A549 treated with dexamethasone at 1 μM for 4 hours (cell line): ENCODE results near the gene GUCY2D. TPM values are rescaled to one million over a fixed set of nuclear protein-coding genes. Genes with fewer than 3 reads are reported as not detected.

Source experiments
- total RNA-seq: library from RNA; stranded (reverse); fragments of 200-300 nt; extraction: Qiagen RNA extraction; gene quantifications from 5 replicates; pipeline ENCODE4 v1.2.3, GENCODE V29; 2022

The GUCY2D gene
- total RNA-seq = 0.18 to 0.78 TPM (median 0.33 TPM) in 5 replicates

DNA sequence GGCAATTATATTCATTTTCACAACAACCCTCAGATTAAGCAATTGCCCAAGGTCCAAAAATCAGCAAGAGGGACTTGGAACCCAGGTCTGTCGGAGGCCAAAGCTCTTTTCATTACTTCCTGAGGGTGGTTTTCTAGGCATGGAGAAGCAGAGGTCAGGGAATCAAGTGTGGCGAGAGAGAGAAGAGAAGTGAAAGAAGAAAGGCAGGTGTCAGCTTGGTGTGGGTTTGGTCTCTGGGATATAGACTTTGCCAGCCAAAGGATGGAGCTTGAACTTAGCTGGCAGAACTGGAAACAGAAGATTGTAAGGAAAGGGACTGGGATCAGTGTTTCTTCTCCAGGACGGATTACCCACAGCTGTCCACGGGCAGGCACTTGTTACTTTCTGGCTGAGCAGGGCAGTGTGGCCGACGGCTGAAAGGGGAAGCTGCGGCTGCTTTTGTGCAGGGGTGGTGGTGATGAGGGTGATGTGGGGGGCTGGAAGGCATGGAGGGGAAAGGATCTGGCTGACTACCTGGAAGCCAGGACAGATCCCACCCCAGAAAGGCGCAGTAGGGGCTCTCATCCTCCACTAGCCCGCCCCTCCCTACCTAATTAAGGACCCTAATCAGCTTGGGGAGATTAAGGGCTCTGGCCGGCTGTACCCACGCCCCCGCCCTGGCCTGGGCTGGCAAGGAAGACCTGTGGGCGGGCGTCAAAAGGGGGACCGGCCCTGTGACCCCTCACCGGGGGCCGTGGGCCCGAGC, at the start of gene GUCY2D:
Gene GUCY2D (plus strand): TSS at position 640 of the 745 bp plus-strand sequence. CDS start 433 bp downstream, outside the sequence.

DNA sequence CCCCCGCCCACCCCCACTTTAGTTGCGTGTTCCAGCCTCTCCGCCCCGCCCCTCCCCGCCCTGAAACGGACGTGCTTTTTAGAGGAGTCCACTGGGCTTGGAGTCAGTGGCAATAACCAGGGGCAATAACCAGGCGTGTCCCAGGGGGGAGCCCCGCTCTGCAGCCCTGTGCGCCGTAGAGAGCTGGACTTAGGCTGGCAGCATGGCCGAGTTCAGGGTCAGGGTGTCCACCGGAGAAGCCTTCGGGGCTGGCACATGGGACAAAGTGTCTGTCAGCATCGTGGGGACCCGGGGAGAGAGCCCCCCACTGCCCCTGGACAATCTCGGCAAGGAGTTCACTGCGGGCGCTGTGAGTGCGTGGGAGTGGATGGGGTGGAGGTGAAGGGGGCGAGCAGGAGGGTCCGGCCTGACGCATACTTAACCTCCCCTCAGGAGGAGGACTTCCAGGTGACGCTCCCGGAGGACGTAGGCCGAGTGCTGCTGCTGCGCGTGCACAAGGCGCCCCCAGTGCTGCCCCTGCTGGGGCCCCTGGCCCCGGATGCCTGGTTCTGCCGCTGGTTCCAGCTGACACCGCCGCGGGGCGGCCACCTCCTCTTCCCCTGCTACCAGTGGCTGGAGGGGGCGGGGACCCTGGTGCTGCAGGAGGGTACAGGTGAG, 36.7 kb downstream of the GUCY2D start, which contains the start of gene ALOX15B:
Gene ALOX15B (plus strand): TSS at position 106 of the 657 bp plus-strand sequence. CDS start 97 bp downstream, at position 203.

Other genes starting within 250 kb of the GUCY2D start
- gene KDM6B, start 168.4 kb upstream of the GUCY2D start, total RNA-seq = 10.5 to 21.0 TPM (median 14.6 TPM) in 5 replicates
- gene TMEM88, start 147.5 kb upstream of the GUCY2D start, total RNA-seq = 0.16 to 1.2 TPM (median 0.64 TPM) in 5 replicates
- 189 to 229 TPM (median 204 TPM) in 5 replicates for gene NAA38, start 145.1 kb upstream of the GUCY2D start, total RNA-seq
- 20.9 to 22.7 TPM (median 21.7 TPM) in 5 replicates for gene CYB5D1, start 144.6 kb upstream of the GUCY2D start, total RNA-seq
- gene CHD3, start 113.8 kb upstream of the GUCY2D start, total RNA-seq = 56.7 to 75.9 TPM (median 72.6 TPM) in 5 replicates
- gene RNF227, start 86.3 kb upstream of the GUCY2D start, total RNA-seq = 1.3 to 2.4 TPM (median 1.5 TPM) in 5 replicates
- 1.2 to 3.0 TPM (median 2.5 TPM) in 5 replicates for gene KCNAB3, start 72.8 kb upstream of the GUCY2D start, total RNA-seq
- 295 to 368 TPM (median 319 TPM) in 5 replicates for gene TRAPPC1, start 70.7 kb upstream of the GUCY2D start, total RNA-seq
- gene CNTROB, start 70.4 kb upstream of the GUCY2D start, total RNA-seq = 32.5 to 44.7 TPM (median 43.3 TPM) in 5 replicates
- 0.26 to 0.46 TPM (median 0.42 TPM) in 5 replicates for gene ALOX15B, start 36.4 kb downstream of the GUCY2D start, total RNA-seq
- gene ALOX12B, start 85.1 kb downstream of the GUCY2D start, total RNA-seq = 1.1 to 1.6 TPM (median 1.3 TPM) in 5 replicates
- 6.0 to 10.3 TPM (median 7.6 TPM) in 5 replicates for gene ALOXE3, start 115.9 kb downstream of the GUCY2D start, total RNA-seq
- gene HES7, start 121.5 kb downstream of the GUCY2D start, total RNA-seq = 2.3 to 4.9 TPM (median 3.7 TPM) in 5 replicates
- 42.6 to 58.0 TPM (median 56.0 TPM) in 5 replicates for gene PER1, start 149.8 kb downstream of the GUCY2D start, total RNA-seq
- gene VAMP2, start 160.3 kb downstream of the GUCY2D start, total RNA-seq = 23.6 to 32.3 TPM (median 29.5 TPM) in 5 replicates
- gene TMEM107, start 173.8 kb downstream of the GUCY2D start, total RNA-seq = 18.5 to 21.4 TPM (median 19.6 TPM) in 5 replicates
- 6.1 to 8.1 TPM (median 7.6 TPM) in 5 replicates for gene BORCS6, start 187.6 kb downstream of the GUCY2D start, total RNA-seq
- gene AURKB, start 208.0 kb downstream of the GUCY2D start, total RNA-seq = 134 to 149 TPM (median 142 TPM) in 5 replicates
- gene CTC1, start 245.4 kb downstream of the GUCY2D start, total RNA-seq = 8.5 to 18.3 TPM (median 15.1 TPM) in 5 replicates
- gene PFAS, start 246.7 kb downstream of the GUCY2D start, total RNA-seq = 30.9 to 53.2 TPM (median 52.5 TPM) in 5 replicates